Measurements from ENCODE around the gene C10orf88. TPM values are rescaled to one million over a fixed set of nuclear protein-coding genes. Genes with fewer than 3 reads are reported as not detected.
"Not testable (repeated sequence)": the region's sequence is repeated elsewhere in the genome, so short reads cannot be mapped to it uniquely, and the experiment has no call there.

C10orf88 gene
- total RNA-seq, 1 experiment from 2014 or later = 6.4 TPM

DNA sequence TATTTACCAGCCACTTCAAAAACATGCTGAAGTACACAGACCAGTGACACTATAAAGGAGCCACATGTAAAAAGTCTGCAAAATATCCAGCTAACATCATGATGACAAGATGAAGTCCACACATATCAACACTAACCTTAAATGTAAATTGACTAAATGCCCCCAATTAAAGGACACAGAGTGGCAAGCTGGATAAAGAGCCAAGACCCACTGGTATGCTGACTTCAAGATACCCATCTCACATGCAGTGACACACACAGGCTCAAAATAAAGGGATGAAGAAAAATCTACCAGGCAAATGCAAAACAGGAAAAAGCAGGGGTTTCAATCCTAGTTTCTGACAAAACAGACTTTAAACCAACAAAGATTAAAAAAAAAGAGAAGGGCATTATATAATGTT is 12.9 kb upstream of the C10orf88 start:
- no peak for DNase-seq (ENCODE audit: low read depth)

DNA sequence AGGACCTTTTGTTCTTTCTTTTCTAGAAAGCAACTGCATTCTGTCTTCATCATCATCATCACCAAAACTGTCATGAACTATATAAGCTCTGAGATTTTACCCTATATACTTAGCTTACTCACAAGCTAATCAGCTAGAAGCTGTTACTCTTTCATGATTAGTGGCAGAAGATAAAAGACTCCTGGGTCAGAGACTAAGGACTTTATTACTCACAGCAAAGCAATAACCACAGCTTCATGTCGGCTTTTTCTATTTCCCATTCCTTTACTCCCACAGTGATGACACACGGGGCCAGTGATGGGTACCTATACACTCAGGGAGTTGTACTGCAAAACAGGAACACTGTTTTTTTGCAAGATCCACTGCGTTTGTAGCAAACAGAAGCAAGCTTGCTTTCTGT is 8.4 kb upstream of the C10orf88 start:
- DNase-seq (ENCODE audit: low read depth) = no peak

DNA sequence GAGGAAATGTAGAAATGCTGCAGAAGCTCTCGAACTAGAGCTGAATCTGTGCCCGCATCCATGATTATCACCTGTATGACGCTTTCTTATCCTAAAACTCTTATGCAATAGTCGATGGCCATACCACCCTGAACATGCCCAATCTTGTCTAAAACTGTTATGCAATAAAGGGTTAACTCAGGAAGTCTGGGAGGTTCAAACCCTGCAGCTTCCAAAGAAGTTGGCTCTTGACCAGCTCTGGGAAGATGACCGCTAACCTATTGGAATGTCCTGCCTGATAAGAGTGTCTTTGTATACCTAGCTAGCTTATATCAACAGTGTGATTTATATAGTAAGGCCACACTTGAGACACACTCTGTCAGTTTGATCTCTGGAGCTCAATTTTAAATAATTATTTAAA is 3.4 kb upstream of the C10orf88 start:
- no peak for DNase-seq (ENCODE audit: low read depth)

DNA sequence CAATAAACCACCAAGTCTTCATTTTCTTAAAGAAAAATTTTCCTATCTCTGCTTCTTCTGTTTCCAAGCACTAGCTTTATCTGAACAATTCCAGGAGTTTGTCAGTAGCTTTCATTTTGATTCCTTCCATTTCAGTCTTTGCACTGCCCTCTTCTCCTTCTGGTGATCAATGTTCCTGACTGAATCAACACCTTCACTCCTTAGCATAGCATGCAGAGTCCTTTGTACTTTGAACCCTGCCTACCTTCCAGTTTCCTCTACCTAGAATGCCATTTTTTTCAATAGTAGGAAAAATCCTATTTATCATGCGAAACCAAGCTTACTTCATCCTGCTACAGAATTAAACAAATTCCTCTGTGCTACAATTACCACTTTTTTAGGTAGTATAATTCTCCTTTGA is 1.9 kb upstream of the C10orf88 start:
- DNase-seq (ENCODE audit: low read depth) = no peak

DNA sequence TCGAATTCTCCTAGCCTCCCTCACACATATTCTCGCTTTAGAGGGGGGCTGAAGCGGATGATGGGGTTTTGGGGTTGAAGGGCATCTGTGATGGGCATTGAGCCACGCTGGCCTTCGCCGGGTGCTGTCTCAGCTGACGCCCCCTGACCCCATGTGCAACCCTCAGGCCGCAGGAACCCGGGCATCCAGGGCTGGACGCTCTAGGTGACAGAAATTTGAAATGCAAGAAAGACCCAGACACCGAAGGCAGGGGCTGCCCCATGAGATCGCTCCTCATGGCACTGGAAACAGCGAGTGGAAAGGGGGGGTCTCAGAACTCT is 664 bp upstream of the C10orf88 start:
- DNase-seq (ENCODE audit: low read depth) = no peak

DNA sequence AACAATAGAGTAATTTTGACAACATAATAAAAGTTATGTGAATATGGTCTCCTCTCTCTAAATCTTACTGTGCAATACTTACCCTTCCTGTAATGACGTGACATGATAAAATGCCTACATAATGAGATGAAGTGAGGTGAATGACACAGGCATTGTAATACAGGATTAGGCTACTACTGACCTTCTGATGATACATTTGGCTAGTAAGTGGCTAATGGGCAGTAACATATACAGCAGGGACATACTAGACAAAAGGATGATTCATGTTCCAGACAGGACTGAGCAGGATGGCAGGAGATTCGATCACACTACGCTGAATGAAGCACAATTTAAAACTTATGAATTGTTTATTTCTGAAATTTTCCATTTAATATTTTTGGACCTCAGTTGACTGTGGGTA is 4.7 kb downstream of the C10orf88 start:
- DNase-seq (ENCODE audit: low read depth) = no peak

DNA sequence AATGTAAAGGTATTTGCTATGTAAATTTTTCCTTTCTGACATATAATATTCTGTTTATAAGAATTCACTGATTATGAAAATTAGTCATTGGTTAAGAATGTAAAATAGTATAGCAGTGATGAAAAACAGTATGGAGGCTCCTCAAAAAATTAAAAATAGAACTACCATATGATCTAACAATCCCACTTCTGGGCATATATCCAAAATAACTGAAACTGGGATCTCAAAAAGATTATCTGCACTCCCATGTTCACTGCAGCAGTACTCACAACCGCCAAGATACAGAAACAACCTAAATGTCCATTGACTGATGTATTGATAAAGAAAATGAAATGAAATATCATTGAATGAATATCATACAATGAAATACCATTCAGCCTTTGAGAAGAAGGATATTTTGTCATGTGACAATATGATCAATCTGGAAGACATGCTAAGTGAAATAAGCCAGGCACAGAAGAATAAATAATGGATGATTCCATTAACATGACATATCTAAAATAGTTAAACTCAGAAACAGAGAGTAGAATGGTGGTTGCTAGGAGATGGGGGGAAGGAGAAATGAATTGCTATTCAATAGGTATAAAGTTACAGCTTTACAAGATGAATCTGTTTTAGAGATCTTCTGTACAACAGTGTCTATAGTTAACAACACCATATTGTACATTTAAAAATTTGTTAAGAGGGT is 14.0 kb downstream of the C10orf88 start:
- DNase-seq (ENCODE audit: low read depth) = peak; percentile 4

DNA sequence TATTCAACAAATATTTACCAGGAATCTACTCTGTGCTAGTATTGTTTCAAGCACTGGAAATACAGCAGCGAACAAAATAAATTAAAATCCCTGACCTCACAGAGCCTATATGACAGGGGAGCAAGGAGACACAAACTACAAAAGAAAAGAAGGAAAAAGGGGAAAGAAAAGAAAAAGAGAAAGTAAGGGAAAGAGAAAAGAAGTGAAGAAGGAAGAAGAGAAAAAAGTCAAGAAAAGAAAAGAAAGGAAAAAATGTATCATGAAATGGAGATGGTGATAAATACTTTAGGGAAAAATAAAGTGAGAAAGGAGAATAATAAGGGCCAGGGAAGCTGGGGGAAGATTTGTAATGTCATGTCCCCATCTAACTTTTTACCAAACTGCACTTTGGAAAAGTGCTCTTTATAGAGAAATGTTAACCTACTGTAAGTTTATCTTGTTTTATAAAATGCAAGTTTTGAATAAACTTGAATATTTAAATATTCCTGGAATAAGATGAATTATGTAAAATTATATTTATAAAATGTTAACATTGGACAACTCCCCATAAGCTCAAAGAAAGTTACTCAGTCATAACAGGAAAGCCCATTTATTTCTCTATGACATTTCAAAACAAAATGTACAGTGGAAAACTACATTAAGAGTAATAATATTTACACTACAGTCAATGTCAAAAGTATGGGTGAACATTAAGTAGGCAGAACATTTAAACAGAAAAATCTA is 14.7 kb downstream of the C10orf88 start:
- no peak for DNase-seq (ENCODE audit: low read depth)

DNA sequence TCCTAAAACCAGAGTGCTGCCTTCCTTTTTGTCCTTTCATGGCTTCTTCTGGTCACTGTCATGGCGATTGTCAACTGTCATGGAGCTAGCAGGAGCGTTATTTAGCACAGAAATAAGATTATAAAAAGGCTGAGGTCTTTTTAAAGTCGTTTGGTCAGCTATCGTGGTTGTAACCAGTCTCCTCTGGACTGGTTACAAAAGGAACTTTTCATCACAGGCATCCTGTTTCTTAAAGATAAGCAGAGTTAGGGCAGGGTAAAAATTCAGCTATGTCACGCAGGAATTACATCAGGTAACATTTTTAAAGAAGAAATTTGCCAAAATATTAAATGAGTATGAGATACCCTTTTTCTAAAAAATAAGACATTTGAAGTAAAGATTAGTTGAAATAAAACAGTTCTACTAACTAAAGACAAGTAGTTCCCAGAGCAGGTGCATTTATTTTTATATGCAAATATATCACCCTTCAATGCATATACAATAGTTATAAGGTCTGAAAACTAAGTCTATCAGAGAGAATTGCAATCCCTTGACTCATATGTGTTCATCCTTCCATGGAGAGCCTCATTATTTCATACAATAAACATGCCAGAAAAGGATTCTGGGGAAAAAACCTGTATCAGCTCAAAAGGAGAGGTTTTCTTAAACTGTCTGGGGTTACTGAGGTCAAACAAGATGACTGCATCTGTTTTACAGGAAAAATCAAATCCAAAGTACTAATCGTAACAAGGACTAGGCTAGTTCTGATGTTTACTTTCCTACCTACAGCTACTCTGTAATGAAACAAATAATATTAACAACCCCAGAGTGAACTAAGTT is 22.7 kb downstream of the C10orf88 start:
- no peak for DNase-seq (ENCODE audit: low read depth)

DNA sequence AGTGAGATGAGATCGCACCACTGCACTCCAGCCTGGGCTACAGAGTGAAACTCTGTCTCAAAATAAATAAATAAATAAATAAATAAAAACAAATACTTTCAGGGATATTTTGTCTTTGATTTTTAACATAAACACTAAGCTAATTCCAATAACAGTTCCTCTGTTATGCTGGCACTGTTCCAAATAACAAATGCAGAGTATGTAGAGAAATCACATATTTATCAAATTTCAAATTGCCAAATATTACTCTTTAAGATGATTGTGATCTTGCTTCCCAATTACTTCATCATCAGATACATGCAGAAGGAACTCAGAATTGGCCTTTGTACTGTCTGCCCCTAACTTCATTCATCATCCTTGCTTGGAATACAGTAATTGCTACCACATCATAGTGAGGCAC is 23.9 kb downstream of the C10orf88 start:
- DNase-seq (ENCODE audit: low read depth) = no peak

DNA sequence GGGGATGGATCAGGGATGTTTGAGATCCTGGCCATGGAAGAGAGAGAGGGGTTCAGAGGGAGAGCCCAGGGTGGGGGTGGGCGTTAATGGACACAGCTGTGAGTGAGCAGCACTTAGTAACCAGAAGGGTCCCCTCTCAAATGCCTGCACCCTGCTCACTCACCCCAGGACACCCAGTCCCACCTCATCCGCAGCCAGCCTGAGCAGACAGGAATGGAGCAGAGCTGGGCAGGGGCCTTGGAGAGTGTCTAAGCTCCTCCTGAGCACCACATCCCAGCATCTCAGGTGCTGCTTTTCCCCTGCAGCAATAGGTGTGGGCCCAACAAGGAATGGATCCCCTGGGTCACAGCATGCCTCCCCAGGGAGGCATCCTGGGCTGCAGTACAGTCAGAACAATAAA is 38.3 kb downstream of the C10orf88 start:
- no peak for DNase-seq (ENCODE audit: low read depth)

DNA sequence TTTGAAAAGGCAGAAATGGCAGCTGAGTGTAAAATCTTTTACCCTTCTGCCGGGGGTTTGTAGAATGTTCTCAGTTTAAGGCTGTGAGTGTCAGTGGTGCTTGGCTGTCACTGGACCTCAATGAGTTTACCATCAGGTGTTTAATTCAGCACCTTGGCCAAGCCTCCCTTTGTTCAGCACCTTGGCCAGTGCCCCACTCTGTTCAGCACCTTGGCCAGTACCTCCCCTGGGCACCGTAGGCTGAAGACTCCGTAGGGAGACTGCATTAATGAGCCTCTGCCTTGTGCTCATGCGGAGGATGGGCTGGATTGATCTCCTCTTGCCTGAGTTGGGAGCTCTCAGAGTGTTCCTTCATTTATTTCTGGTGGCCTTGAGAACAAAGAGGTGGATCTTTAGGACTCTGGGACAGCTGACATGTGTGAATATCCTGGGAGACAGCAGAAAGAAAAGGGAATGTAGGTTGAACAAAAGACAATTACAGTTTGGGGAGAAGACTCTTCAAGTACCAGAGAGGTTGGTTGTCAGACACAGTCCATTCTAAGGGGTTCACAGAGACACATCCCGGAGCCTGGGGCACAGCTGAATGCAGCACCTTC is 42.0 kb downstream of the C10orf88 start:
- DNase-seq (ENCODE audit: low read depth) = peak; percentile 45

DNA sequence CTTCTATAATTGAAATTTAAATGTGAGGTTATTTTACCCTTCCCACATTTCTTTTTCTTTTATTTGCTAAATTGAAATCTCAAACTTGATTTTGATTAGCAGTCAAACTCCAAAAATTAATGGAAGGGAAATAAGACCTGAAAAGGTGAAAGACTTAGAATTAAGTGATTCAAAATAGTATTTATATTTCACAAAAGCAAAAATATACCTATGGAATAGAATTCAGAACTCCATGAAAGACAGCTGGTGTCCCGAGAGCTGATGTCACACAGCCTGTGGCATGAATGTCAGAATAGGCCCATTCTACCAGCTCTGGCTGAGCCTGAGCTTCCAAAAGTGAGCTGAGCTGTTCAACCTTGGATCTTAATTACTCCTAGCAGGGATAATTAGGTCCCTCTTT is 43.7 kb downstream of the C10orf88 start, which contains the start of gene FAM24A:
Gene FAM24A (plus strand): TSS at position 301 of the 400 bp plus-strand sequence. CDS start 1,025 bp downstream, outside the sequence.
- no peak for DNase-seq (ENCODE audit: low read depth)

DNA sequence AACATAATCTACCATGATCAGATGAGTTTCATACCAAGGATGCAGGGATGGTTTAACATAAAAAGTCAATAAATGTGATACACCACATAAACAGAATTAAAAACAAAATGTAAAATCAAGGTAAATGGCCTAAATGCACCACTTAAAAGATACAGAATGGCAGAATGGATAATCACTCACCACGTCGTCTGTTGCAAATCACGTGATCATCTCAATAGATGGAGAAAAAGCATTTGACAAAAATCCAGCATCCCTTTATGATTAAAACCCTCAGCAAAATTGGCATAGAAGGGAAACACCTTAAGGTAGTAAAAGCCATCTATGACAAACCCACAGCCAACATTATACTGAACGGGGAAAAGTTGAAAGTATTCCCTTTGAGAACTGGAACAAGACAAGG is 50.2 kb downstream of the C10orf88 start:
- not testable (repeated sequence) for DNase-seq (ENCODE audit: low read depth)

DNA sequence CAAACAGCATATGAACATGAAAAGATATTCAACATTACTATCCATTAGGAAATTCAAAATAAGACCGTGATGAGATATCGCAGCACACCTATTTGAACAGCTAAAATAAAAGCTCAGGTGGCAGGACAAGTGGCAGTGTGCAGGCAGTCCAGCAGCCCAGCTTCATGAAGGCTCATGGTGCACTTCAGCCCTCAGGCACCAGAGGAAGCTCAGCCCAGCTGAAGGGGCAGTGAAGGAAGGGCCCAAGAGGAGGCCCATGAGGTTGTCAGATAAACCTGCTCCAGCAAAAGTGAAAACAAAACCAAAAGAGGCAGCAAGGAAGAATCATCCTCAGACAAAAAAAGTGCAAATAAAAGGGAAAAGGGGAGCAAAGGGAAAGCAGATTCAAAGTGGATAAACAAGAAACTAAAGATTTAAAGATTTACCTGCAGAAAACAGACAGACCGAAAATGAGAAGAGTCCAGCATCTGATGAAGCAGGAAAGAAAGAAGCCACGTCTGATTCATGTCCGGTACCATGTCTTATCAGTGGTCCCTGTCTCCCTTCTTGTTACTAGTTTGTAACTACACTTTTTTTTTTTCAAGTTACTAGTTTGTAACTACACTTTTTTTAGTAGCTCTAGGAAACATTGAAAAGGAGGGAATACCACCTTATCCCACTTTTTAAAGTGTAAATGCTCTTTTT is 59.6 kb downstream of the C10orf88 start:
- DNase-seq (ENCODE audit: low read depth) = peak; percentile 7

DNA sequence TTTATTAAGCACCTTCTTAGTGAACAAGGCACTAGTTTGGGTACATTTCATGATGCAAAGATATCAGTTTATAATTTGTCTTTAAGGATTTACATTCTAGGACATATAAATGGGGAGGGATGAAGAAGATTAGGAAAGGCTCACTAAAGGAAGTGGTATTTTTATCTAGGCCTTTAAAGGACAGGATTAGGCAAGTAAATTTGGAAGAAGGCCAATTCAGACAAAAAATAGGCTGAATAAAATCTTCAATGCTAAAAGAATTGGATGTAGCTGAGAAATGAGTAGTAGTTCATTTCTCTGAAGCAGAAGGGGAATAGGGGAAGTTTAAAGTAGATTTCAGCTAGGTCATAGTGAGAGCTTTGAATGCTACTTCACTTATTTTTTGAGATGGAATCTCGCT is 69.9 kb downstream of the C10orf88 start:
- no peak for DNase-seq (ENCODE audit: low read depth)

DNA sequence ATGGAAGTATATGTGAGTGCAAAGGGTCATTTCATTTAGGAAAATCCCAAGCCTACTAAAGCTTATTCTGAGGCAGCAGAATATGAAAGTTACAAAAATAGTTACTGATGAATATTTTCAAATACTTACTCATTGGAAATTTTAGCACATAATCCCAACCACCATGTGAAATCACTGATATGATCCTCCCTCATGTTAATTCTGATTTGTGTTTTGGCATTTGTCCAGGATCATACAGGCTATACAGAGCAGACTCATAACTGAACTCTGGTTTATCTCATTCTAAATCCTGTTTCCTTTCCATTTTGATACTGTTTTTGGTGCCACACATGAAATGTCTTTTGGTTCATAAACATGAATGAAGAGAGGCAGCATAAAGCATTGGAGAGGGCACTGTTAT is 71.3 kb downstream of the C10orf88 start:
- no peak for DNase-seq (ENCODE audit: low read depth)
